Memory B cell (primary cell): Measurements from ENCODE around the gene C3orf18.

Experiments used
- ATAC-seq: fragments of 150-1000 bp; cut with Tn5 transposase; 2 replicates; pipeline ENCODE4 v1.10.0; 2021; ENCODE audit warnings: low read depth, mild to moderate bottlenecking, moderate library complexity
- DNase-seq, 2 donors: peaks; one replicate each; pipeline ENCODE4 v3.0.0; 2022; ENCODE audit warnings: low spot score in 2 of 2
- H3K27ac Mint-ChIP-seq: one replicate; pipeline ENCODE4 v1.8.0; 2022; ENCODE audit warnings: mild to moderate bottlenecking, moderate library complexity, mixed read lengths
- H3K27me3 Mint-ChIP-seq: one replicate; pipeline ENCODE4 v1.8.0; 2022; ENCODE audit warnings: mixed read lengths
- H3K36me3 Mint-ChIP-seq: one replicate; pipeline ENCODE4 v1.8.0; 2022; ENCODE audit warnings: mild to moderate bottlenecking, mixed read lengths
- H3K4me1 Mint-ChIP-seq: one replicate; pipeline ENCODE4 v1.8.0; 2022; ENCODE audit warnings: mixed read lengths
- H3K4me3 Mint-ChIP-seq: one replicate; pipeline ENCODE4 v1.8.0; 2022; ENCODE audit warnings: mild to moderate bottlenecking, moderate library complexity, mixed read lengths
- H3K9me3 Mint-ChIP-seq: one replicate; pipeline ENCODE4 v1.8.0; 2022; ENCODE audit warnings: mixed read lengths

The C3orf18 gene

GRCh38 chr3:50607271-50608091 is 39.9 kb upstream of the C3orf18 start:
- Mint-ChIP-seq H3K4me3 (no peak overlapping the region), H3K36me3 (no peaks in the 10 kb centered on the region), H3K27ac (no peak overlapping the region), H3K4me1 (peaks cover 32% of the 10 kb centered on the region), H3K27me3 (no peaks in the 10 kb centered on the region), H3K9me3 (no peaks in the 10 kb centered on the region)
- ATAC-seq, result no peak
- DNase-seq, result no peak

GRCh38 chr3:50606596-50606995 is 39.0 kb upstream of the C3orf18 start:
- H3K27ac Mint-ChIP-seq, result no peak overlapping the region
- no peaks in the 10 kb centered on the region for H3K27me3 Mint-ChIP-seq
- no peaks in the 10 kb centered on the region for H3K36me3 Mint-ChIP-seq
- H3K4me3 Mint-ChIP-seq, result no peak overlapping the region
- H3K4me1 Mint-ChIP-seq, result peaks cover 29% of the 10 kb centered on the region
- ATAC-seq (no peak), DNase-seq (no peak)
- no peaks in the 10 kb centered on the region for H3K9me3 Mint-ChIP-seq

DNA sequence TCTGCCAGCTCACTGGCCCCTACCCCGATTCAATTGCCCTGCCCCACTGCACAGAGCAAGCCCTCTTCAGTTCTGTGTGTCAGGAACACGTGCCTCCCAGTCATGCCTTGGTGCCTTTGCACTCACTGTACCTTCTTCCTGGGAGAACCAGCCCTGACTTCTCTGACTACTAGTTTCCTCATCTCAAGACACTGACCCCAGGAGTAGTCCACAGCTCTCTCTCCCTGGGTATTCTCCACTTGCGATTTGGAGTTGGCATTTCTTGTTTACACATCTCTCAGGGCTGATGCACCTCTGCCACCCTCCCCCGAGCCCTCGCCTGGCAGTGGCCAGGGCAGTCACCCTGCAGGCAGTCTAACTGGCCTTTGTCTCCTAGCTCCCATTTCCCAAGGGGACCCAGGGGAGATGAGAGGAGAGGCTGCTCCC is 38.4 kb upstream of the C3orf18 start:
- Mint-ChIP-seq H3K4me3 (no peak overlapping the region), H3K27me3 (no peaks in the 10 kb centered on the region), H3K27ac (peak overlapping the region; percentile 64), H3K9me3 (no peaks in the 10 kb centered on the region), H3K36me3 (no peaks in the 10 kb centered on the region), H3K4me1 (peaks cover 27% of the 10 kb centered on the region)
- ATAC-seq (no peak), DNase-seq (no peak)

DNA sequence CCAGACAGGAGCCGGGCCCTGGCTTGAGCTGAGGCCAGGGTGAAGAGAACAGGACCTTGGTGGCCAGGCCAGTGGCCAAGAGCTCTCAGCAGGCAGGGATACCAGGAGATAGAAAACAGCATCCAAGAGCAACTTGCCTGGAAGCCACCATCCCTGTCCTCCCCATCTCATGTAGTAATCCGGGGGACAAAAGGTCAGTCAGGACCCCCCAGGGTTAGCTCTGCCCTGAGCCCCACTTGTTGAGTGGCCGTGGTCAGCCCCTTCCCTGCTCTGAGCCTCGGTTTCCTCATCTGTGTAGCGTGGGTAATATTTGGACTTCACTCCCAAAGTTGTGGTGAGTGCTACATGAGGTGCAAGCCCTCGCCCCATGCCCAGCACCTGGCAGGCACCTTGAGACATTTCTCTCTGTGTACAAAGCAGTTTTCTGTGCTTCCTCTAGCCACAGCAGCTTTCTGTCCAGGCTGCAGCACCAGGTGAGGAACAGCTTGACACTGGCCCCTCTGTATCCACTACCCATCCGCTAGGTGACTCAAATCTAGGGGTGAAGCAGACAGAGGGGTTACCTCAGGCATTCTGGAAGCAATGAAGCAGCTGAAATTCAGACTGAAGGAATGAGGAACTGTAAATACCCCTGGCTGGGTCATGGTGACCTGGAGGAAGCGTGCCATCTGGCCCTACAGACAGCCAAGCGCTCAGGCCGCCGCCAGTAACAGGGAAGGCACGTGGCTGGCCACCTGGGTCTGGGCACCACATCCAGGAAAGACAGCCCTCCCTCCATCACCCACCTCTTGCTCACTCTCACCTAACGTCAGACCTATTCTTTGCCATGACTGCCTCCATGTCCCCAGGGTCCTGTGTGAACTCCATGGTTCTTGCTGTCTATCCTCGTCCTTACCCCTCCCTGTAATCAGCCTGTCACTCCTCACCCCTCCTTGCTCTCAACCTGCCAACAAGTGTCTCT is 37.4 kb upstream of the C3orf18 start:
- H3K27me3 Mint-ChIP-seq, result no peaks in the 10 kb centered on the region
- DNase-seq, result no peak
- H3K4me3 Mint-ChIP-seq, result no peak overlapping the region
- H3K27ac Mint-ChIP-seq, result peak overlapping the region; percentile 14
- peaks cover 23% of the 10 kb centered on the region for H3K4me1 Mint-ChIP-seq
- H3K9me3 Mint-ChIP-seq, result no peaks in the 10 kb centered on the region
- H3K36me3 Mint-ChIP-seq, result no peaks in the 10 kb centered on the region
- peak; percentile 83 for ATAC-seq

- no peaks in the 10 kb centered on the region for H3K9me3 Mint-ChIP-seq
- peak overlapping the region; percentile 14 for H3K27ac Mint-ChIP-seq
- no peak overlapping the region for H3K4me3 Mint-ChIP-seq
- DNase-seq (no peak), ATAC-seq (no peak)
- H3K27me3 Mint-ChIP-seq, result no peaks in the 10 kb centered on the region
- H3K4me1 Mint-ChIP-seq, result peaks cover 23% of the 10 kb centered on the region
- no peaks in the 10 kb centered on the region for H3K36me3 Mint-ChIP-seq
Observed at GRCh38 chr3:50604110-50604621, 36.6 kb upstream of the C3orf18 start.

DNA sequence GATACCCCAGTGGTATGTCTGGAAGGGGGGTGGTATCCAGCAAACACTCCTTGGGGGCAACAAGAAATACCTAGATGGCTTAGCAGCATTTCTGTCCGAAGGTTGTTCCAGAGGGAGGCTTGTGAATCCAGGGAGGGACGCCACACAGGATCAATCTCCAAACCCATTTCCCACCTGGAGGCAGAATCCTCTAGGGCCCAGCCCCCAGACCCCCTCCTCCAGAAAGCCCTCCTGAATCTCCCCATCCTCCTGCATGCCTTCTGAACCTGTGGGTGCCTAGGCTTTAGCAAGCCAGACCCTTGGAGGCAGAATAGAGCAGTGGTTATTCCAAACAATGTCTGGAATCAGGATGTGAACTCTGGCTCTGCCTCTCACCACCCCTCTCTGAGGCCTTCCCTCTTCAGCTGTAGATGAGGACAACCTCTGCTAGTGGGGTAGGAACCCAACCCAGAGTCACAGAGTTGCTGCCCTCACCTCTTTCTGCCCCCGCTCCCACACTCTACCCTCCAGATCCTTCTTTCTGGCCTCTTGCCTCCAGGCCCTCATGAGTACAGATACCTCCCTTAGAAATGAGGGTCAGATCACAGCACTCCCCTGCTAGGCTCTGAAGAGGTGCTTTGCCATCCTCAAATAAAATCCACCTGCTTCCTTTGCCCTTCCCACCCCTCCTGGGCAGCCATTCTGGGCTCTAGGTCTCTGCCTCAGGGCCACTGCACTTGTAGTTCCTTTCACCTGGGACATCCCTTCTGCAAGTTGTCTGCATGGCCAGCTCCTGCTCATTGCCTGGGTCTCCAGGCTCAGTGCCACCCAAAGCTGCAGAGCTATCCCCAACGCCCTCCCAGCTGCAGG is 35.9 kb upstream of the C3orf18 start:
- Mint-ChIP-seq H3K4me3 (no peak overlapping the region), H3K4me1 (peaks cover 21% of the 10 kb centered on the region), H3K9me3 (no peaks in the 10 kb centered on the region), H3K36me3 (no peaks in the 10 kb centered on the region), H3K27me3 (no peaks in the 10 kb centered on the region), H3K27ac (peak overlapping the region; percentile 14)
- DNase-seq (no peak), ATAC-seq (no peak)

GRCh38 chr3:50602595-50603191 is 35.1 kb upstream of the C3orf18 start:
- no peaks in the 10 kb centered on the region for H3K36me3 Mint-ChIP-seq
- ATAC-seq (no peak), DNase-seq (no peak)
- no peak overlapping the region for H3K4me3 Mint-ChIP-seq
- H3K27ac Mint-ChIP-seq, result no peak overlapping the region
- H3K9me3 Mint-ChIP-seq, result no peaks in the 10 kb centered on the region
- H3K27me3 Mint-ChIP-seq, result no peaks in the 10 kb centered on the region
- H3K4me1 Mint-ChIP-seq, result peaks cover 21% of the 10 kb centered on the region

- Mint-ChIP-seq H3K27ac (peak overlapping the region; percentile 38), H3K4me3 (peak overlapping the region; percentile 14), H3K36me3 (no peaks in the 10 kb centered on the region), H3K27me3 (no peaks in the 10 kb centered on the region), H3K4me1 (peaks cover 19% of the 10 kb centered on the region), H3K9me3 (no peaks in the 10 kb centered on the region)
- ATAC-seq (peak; percentile 56), DNase-seq (no peak)
Observed at GRCh38 chr3:50600841-50601591, 33.5 kb upstream of the C3orf18 start.

GRCh38 chr3:50600141-50600753 is 32.7 kb upstream of the C3orf18 start:
- no peak for DNase-seq
- Mint-ChIP-seq H3K36me3 (no peaks in the 10 kb centered on the region), H3K9me3 (no peaks in the 10 kb centered on the region), H3K27me3 (no peaks in the 10 kb centered on the region), H3K27ac (no peak overlapping the region), H3K4me1 (peaks cover 12% of the 10 kb centered on the region), H3K4me3 (no peak overlapping the region)
- ATAC-seq, result no peak

- Mint-ChIP-seq H3K4me3 (no peak overlapping the region), H3K4me1 (peaks cover 8% of the 10 kb centered on the region), H3K36me3 (no peaks in the 10 kb centered on the region), H3K9me3 (no peaks in the 10 kb centered on the region), H3K27me3 (no peaks in the 10 kb centered on the region), H3K27ac (no peak overlapping the region)
- no peak for ATAC-seq
- no peak for DNase-seq
Observed at GRCh38 chr3:50599716-50600118, 32.2 kb upstream of the C3orf18 start.

DNA sequence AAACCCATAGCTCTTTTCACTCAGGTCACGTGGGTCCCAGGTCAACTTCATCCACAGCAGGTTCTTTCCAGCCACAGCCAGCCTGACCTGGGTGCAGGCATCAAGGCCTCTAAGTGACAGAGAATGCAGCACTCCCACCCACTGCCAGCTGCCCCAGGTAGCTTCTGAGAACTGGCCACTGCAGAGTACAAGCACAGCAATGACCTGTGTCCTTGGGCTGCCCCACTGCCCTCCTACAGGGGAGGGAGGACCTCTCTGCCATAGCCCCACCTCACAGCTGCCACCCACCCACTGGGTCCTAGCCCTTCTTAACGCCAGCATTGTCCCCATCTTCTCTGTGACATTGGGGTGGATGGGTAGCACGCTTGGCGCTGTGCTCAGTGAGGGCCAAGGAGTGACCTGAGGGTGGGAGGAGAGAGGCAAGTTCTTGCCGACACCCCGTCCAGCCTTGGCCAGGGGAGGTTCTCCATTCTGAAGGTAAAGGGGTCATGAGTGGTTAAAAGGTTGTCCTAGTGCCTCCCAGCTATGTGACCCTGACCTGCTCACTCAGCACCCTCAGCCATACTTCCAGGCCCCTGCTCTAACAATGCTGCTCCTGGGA is 31.7 kb upstream of the C3orf18 start:
- DNase-seq, result no peak
- Mint-ChIP-seq H3K36me3 (no peaks in the 10 kb centered on the region), H3K4me3 (no peak overlapping the region), H3K27ac (no peak overlapping the region), H3K27me3 (no peaks in the 10 kb centered on the region), H3K4me1 (peaks cover 8% of the 10 kb centered on the region), H3K9me3 (no peaks in the 10 kb centered on the region)
- no peak for ATAC-seq

DNA sequence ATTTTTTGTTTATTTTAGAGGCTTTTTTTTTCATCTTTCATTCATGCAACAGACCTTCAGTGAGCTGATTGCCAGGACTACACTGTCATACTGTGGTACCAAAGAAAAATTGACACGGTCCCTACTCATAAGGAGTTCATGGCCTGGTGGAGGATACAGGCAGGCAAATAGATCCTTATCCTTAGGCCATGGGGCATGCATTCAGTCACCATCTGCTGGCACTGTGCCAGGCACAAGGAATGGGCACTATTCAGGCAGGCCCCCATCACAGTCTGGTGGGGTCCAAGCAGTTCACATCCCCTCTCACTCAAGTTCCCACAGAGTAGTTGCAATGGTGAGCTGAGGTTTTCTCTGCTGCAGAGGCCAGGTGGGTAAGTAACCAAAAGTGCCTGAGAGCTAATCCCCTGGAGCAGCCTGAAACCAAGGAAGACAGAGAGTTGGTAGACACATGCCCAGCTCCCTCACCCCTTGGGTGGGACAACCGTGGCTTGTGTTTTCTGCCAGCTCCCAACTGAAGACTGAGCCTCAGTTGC is 26.8 kb upstream of the C3orf18 start:
- H3K9me3 Mint-ChIP-seq, result no peaks in the 10 kb centered on the region
- ATAC-seq, result no peak
- no peaks in the 10 kb centered on the region for H3K36me3 Mint-ChIP-seq
- no peaks in the 10 kb centered on the region for H3K27me3 Mint-ChIP-seq
- no peak overlapping the region for H3K27ac Mint-ChIP-seq
- no peak overlapping the region for H3K4me3 Mint-ChIP-seq
- DNase-seq, result no peak
- peaks cover 10% of the 10 kb centered on the region for H3K4me1 Mint-ChIP-seq
